GM18907 (cell line): ENCODE data around the gene WNT3.
"Not testable (repeated sequence)": the region's sequence is repeated elsewhere in the genome, so short reads cannot be mapped to it uniquely, and the experiment has no call there.

Source experiments
- ATAC-seq: cut with Tn5 transposase; IDR thresholded peaks from one replicate; pipeline ENCODE4 v1.9.1; 2021; ENCODE audit warnings: mild to moderate bottlenecking, moderate library complexity; ENCODE audit not compliant: unreplicated experiment

Gene WNT3

DNA sequence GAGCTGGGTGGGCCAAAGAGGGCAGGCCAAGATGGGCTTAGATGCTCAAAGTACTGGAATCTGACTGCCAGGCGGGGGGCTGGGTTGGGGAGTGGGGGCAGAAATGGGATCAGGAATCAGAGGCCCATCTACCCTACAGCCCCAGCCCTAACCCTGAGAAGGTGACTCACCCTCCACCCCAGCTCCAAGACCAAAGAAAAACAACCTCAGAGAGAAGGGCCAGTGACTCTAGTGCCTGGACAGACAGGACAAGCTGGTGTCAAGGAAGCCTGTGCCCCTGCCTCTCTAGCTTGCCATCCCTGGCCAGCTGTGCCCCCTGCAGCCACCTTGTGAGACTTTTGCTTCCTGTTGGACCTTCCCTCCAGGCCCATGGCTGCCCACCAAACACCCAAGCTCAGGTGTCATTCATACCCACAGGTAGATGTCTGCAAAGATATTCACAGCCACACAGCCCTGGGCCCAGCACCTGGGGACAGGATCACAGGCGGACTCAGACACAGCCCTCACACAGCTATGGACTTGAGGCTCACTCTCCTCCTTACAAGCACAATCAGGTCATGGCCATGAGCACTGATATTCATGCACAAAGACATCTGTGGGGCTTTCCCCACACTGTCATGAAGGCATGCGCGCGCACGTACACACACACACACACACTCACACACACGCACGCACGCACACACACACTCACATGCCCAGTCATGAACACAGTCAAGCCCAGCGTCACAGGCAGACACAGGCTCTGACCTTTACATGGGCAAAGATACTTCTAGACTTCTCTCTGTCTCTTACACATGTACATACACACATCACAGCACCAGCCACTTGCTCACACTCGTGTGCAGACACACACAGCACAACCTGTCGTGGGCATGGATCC, 2.8 kb downstream of the WNT3 start:
- no peak for ATAC-seq

DNA sequence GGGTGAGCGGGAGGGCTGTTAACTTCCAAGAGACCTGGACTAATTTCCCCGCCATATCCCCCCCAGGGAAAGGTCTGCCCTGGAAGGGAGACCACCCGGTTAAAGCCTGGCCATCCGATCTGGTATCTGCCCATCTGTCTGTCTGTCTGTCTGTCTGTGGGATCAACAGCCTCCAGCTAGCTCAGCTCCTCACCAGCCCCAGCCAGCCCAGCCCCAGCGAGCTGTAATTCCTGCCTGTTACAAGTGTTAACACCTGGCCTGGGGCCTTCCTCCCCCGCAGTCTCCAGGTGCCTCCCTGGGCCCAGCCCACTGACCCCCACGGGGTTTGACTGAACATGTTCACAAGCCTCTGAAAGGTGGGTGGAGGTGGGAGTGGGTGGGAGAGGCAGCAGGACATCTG, 4.0 kb downstream of the WNT3 start:
- no peak for ATAC-seq

DNA sequence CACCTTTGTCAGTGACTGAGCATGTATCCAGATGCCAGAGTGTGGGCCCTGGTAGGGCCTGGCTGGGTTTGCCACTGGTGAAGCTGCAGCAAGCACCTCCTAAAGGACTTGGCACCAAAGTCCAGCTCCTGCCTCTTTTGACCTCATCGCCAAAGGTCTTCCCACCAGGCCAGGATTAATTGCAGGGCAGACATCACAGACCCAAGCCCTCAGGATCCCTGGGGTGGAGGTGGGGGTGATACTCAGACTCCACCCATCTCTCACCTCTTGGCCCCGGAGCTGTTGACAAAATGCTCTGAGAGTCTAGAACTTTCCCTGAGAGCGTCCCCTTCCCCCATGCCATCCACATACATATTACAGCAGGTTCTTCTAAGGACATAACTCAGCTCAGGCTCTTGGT, 4.6 kb downstream of the WNT3 start:
- ATAC-seq, result no peak

DNA sequence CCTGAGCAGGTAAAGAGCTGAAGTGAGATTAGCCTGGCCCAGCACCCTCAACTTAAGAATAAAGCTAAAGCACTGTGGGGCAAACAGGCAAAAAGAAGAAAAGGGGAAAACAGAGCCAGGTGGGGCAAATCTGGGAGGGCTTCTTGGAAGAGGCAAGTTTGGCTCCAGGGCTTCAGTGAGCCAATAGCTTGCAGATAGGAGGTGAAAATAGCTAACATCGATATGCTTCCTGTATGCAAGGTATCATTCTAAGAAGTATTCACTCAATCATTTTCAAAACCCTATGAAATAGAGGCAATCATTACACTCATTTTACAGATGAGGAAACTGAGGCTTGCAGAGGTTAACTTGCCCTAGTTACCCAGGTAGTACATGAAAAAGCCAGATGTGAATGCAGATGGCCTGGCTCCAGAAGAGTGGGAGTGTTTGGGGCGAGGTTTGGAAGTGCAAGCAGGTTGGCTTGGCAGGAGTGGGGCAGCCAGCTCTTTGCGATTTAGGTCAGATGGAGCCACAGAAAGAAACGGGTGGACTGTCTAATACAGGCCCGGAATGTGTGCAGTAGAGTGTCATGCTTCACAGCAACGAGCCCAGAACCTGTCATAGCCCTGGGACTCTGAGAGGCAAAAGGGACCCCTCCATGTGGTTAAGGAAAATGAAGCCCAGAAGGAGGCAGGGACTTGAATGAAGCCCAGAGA, 5.7 kb downstream of the WNT3 start:
- no peak for ATAC-seq

DNA sequence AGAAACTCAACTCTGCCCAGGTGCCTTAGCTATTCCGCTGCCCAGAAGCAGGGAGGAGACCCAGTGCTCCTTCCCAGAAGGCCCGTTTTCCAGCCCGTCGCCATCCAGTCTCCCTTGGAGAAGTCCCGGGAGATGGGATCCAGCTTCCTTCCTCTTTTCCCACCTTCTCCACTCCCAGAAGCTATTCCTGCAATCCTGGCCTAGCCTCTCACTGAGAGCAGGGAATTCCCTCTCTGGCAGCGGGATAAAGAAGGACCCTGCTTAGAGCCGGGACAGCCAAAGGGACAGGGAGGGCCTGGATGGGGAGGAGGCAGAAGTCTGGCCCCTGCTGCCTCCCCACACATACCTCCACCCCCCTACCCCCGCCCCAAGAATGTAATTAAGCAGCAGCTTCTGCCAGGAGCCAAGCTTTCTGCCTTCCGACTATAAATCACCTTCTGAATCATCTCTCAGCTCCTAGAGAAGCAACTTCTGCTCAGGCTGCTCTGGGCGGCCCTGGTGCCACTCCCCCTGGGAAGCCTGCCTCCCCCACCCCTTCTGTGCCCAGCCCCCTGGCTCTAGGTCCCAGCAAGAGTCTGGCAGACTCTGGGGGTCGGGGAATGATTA, 6.4 kb downstream of the WNT3 start:
- no peak for ATAC-seq

DNA sequence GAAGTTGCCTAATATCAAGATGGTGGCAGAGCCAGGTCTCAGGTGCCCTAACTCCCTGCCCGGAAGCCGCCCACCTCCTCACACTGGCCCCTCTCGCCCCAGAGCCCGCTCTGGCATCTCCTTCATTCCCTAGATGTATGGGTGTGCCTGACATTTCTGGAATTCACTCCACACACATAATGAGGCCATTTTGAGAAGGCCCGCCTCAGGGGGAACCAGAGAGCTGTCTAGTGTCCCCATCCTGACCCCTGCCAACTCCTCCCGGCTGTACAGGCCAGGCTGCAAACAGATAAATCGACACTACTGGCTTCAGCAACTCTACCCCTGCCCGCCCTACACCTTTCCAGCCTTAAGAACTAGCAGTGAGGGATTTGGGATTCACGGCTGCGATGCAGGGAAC, 7.7 kb downstream of the WNT3 start:
- ATAC-seq, result no peak

DNA sequence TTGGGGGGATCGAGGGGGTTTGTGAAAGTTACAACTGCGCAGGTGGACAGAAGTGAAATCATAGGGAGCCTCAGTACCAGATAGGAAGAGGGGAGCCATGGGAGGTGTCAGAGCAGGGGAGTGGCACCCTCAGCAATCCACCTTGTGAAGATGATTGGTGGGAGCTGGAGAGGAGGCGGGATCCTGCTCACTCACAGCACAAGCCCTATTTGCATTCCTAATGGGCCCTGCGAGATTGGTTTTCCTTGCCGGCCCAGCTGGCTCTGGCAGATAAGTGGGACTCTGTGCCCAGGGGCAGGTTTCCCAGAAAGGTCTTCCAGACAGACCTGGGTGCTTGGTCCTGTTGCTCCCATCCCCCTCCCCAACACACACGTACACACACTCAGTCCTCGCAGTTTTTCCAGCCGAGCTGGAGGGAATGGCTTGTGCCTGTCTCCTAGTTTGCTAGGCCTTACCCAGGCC, 9.4 kb downstream of the WNT3 start:
- no peak for ATAC-seq

DNA sequence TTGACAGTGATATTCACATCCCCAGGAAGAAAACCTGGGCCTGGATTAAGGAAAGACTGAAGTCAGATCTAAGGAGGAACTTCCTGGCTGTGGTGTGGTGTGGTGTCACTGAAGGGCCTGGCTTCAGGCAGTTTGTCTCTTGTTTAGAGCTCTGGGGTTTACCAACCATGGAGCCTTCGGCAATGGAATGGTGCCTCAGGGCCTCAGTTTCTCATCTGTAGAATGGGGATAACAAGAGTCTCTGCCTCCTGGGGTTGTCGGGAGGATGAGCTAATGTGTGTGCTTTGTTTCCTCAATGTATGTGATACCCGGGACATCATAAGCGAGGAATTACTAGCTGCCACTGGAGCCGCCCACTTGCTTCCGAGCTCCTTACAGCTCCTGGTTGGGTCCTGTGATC, 12.7 kb downstream of the WNT3 start:
- no peak for ATAC-seq

DNA sequence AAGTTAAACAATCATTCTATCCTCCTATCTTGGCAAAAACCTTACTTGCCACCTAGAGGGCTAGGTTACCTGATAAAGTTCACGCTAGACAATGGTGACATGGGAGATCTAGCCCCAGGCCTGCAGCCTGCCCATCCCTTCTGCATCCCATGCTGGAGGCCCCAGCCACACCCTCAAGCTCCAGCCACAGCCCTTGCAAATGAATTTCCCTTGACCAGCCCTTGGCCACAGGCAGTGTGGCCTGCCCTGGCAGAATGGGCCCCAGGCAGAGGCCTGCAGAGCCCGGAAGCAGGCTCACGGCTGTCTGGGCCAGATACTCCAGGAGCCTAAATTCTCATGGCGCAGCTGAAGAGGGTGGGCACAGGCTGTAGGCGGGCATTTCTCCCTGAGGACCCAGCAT, 14.9 kb downstream of the WNT3 start:
- no peak for ATAC-seq

DNA sequence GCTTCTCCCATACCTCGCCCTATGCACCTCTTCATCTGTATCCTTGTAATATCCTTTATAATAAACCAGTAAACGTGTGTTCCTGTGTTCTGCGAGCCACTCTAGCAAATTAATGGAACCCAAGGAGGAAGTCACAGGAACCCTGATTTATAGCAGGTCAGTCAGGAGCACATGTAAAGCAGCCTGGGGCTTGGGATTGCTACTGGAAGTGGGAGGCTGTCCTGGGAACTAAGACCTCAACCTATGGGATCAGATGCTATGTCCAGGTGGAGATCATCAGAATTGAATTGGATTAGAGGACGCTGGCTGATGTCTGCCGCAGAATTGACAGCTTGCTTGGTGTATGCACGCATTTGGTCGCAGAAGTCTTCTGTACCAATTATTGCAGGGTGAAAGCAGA, 15.7 kb downstream of the WNT3 start:
- ATAC-seq, result no peak

DNA sequence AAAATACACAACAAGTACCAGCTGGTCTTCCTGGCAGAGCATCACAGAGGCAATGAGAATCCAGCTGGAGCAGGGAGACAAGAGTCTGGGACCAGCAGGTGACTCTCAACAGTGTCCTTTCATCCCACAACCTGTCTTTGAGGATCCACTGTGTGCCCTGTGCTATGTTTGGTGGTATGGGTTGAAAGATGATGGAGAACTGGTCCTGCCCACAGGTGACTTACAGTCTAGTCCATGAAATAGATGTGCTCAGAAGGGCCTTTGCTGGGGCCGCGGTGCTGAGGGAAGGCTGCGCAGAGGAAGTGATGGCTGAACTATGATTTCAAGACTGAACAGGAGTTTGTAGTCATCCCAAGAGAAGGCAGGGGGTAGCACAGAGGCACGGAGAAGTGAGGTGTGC, 17.9 kb downstream of the WNT3 start:
- no peak for ATAC-seq

DNA sequence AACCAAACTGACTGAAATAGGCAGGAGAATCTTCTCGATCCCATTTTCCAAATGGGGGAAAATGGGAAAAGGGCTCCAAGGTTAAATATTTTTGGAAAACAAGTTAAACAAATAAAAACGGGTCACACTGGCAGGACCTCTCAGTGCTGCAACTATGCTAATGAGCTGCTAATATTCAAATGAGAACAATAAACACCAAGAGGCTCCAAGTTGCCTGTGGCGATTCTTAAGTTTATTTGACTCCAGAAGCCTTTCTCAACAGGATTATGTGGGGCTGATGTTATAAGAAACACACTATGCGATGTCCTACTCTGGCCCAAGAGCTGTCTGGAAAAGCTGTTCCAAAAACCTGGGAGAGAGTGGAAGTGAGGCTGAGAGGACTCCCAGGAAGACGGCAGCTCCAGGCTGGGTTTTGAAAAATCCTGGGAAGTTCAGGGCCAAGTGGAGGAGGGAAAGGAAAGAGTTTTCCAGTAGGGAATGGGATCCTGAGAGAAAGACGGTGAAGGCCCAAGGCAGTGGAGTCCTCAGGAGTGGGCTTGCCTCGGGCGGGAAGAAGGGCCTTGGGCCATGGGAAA, 21.4 kb downstream of the WNT3 start:
- ATAC-seq, result no peak

DNA sequence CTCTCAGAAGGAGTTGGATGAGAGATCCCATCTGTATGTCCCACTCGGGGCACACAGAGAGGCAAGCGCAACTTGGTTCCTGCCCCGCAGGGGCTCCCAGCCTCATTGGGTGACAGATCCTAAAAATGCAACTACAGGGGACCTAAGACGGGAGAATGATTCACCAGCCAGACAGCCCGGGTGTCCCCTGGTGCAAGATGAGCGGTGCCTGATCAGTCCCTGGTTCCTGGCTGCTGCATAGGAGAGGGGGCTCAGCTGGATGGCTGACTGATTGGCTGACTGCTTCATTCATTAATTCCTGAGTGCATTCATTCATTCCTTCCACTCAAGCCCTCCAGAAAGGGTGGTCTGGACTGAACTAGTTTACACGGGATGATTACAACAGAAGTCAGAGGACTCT, 22.0 kb downstream of the WNT3 start:
- ATAC-seq, result no peak

DNA sequence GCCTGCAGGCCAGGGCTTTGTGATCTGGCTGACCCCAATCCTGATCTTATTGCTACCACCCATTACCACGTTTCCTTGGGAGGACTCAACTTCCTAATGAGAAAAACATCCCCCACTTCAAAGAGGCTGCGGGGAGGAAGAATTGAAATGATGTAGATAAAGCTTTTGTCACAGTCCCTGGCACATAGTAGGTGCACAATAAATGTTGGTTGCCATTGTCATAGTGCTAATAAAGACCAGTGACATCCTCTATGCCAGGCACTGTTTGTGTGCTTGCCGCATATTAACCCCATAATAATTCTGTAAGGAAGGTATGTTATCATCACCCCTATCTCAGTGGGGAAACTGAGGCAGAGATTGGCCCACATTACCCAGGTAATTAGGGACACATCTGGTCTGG, 22.4 kb downstream of the WNT3 start:
- no peak for ATAC-seq

DNA sequence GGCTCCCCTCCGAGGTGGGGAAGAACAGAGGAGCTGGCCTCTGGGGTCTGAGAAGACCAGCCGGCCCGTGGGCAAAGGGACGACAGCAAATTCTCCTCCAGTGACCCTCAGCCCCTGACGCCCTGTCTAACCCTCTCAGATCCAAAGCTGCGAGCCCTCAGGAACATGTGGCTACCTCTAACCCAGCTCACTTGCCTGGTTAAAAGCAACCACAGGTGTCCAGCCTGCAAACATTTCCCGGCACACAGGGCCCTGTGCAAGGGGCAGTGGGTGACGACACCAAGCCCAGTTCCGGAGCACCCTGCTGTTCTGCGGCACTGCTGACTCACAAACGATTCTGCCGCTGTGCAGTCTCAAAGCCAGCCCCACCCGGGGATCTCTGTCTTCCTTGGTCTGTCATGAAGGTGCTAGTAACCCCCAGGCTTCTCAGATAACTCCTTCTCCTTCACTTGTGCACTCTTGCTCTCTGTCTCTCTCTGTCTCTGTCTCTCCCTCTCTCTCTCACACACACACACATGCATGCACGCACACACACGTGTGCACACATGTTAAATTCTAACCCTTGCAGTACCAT, 23.0 kb downstream of the WNT3 start:
- ATAC-seq, result no peak

DNA sequence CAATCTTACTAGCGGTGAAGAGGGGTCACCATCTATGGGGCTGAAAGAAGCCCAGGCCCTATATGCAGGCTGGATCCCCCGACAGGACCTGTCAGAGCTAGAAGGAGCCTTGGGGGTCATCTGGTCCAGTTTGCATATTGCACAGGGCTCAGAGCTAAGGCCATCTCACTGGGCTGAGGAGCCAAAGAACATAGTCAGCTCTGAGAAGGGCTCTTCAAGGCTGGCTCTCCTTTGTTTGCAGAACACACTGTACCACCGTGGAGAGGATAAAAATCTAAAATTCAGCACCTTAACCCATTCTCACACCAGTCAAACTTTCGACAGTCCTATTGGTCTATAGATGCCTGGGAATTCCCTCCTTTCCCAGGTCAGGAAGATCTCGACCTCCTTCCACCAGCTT, 24.2 kb downstream of the WNT3 start:
- no peak for ATAC-seq

DNA sequence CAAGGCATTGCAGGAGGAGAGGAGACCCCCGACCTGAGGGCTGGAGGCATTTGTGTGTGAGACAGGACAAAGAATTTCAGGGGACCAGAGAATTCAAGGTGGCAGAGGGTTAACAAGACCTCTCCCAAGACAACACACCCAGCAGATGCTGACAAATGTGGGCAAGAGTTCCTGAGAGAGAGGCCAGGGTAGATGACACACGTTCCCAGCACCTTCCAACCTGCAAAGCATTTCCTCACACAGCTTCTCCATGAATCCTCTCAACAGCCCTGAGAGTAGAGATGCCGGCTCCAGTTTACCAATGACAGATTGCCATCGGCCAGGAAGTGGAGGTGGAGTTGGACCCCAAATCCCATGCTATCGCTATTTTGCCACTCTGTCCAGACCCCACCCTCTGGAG, 25.0 kb downstream of the WNT3 start:
- no peak for ATAC-seq

DNA sequence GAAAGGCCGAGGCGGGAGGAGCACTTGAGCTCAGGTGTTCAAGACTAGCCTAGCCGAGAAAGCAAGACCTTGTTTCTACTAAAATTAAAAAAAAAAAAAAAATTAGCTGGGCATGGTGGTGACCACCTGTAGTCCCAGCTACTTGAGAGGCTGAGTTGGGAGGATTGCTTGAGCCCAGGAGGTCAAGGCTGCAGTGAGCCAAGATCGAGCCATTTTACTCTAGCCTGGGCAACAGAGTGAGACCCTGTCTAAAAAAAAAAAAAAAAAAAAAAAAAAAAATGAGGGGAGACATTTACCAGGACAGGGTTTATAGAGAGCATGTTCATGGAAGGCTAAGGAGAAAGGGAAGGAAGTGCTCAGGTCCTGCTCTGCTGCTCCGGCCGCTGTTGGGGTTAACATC, 25.5 kb downstream of the WNT3 start:
- ATAC-seq, result not testable (repeated sequence)

DNA sequence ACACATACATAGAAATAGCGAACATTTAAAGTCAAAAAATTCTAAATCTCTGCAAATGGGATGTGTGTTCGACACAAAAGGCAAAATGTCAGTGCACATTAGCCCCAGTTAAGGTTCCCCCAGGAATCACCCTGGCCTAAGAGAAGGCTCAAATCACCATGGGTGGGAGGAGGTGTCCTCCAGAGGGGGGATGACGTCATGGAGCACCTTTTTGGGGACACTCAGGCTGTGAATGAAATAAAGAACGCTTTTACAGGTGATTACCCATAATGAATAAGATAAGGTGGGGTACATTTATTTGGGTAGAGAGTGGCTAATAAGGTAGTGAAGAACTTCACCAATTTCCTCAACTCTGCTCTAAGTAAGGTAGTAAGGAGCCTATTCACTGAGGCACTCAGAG, 26.4 kb downstream of the WNT3 start:
- no peak for ATAC-seq

DNA sequence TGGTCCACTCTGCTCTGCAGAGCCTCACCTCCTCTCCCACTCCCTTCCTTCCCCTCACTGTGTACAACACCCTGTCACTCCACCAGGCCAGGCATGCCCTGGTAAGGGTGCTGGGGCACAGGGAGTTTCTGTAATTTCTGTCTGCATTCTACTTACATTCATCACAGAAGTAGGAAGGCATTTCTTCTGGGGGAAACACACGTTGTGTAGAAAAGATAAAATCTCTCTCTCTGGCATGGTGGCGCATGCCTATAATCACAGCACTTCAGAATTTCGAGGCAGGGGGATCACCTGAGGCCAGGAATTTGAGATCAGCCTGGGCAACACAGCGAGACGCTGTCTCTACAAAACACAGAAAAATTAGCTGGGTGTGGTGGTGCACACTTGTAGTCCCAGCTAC, 27.0 kb downstream of the WNT3 start:
- no peak for ATAC-seq

DNA sequence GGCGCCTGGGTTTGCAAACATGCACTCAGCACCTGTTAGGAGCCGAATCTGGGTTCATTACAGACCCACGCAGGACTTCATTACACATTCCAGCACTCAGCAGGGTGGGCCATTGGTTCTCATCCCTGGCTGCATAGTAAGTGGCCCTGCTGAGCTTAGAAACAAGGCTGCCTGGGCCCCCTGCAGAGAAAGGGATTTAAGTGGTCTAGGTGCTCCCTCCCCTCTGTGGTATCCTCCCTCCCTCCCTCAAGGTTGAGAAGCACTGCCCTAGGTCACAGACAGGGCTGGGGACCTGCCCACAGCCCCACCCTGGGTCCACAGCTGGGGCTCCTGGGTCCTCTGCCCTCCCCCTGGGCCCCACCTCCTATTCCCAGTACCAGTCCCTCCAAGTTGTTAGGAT, 28.3 kb downstream of the WNT3 start:
- no peak for ATAC-seq
